HG03097 (cell line): ENCODE data around the gene PIAS1.
"Not testable (repeated sequence)": the region's sequence is repeated elsewhere in the genome, so short reads cannot be mapped to it uniquely, and the experiment has no call there.

ENCODE experiments used
- ATAC-seq: cut with Tn5 transposase; IDR thresholded peaks from one replicate; pipeline ENCODE4 v1.9.1; 2021; ENCODE audit not compliant: unreplicated experiment, low FRiP score

Gene PIAS1

DNA sequence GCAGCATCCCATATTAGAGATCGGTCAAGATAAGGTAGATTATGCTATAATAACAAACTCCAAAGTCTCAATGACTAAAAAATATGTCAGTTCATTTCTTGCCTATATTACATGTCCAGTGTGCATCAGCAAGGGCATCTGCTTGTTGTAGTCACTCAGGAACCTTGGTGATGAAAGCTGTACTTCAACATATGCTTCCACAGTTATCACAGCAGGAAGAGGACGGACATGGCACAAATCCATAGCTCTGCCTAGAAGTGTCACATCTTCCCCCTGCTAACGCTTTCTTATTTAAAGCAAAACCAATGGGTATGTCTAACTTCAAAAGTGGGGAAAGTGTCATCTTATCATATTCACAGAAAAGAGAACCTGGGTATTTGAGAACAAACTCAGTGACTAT, 20.0 kb upstream of the PIAS1 start:
- ATAC-seq: no peak

DNA sequence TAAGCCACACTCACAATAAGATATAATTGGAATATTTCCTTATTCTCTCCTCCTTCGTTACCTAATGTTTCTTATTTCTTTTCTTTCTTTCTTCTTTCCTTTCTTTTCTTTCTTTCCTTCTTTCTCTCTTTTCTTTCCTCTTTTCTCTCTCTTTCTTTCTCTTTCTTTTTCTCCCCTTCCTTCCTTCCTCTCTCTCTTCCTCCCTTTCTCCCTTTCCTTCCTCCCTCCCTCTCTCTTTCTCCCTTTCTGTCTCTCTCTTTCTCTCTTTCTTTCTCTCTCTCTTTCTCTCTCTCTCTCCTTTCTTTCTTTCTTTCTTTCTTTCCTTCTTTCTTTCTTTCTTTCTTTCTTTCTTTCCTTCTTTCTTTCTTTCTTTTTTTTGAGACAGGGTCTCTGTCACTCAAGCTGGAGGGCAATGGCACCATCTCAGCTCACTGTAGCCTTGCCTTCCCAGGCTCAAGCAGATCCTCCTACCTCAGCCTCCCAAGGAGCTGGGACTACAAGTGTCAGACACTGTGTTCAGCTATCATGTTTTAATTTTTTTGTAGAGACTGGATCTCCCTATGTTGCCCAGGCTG, 19.3 kb upstream of the PIAS1 start:
- ATAC-seq: no peak

DNA sequence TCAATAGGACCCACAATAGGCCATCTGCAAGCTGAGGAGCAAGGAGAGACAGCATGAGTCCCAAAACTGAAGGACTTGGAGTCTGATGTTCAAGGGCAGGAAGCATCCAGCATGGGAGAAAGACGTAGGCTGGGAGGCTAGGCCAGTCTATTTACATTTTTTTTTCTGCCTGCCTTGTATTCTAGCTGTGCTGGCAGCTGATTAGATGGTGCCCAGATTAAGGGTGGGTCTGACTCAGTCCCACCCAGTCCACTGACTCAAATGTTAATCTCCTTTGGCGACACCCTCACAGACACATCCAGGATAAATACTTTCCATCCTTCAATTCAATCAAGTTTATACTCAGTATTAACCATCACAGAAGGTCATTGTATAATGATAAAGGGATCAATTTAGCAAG, 15.9 kb upstream of the PIAS1 start:
- ATAC-seq: no peak

DNA sequence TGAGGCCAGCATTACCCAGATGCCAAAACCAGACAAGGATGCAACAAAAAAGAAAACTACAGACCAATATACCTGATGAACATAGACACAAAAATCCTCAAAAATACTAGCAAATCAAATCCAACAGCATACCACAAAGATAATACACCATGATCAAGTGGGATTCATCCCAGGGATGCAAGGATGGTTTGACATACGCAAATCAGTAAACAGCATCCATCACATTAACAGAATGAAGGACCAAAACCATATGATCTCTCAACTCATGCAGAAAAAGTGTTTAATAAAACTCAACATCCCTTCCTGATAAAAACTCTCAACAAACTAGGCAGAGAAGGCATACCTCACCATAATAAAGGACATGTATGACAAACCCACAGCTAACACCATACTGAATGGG, 14.0 kb upstream of the PIAS1 start:
- no peak for ATAC-seq

DNA sequence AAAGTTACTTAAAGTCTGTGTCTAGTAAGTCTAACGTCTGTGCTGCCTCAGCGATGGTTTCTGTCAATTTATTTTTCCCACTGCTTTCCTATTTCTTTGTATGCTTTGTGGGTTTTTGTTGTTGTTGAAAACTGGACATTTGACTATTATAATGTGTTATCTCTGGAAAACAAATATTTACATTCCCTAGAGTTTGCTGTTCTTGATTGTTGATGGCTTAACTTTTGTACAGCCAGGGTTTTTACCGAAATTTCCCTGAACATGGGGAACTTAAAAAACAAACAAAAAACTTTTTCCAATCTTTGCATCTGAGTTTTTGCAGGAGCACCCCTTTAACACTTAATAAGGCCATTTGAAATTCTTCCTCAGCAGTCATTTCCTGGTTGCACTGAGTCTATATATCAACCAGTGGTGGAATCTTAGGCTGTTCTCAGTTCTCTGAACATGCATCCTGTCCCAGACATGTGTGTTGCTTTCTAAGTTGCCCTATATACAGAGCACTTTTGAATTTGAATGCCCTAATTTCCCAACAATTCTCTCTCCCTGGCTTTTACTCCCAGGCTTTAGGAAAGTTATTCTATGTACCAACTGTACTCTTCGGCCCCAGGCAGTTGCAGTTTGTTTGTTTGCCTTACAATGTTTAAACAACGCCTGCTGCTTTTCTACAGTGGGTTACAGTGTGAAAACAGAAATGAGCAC, 11.8 kb upstream of the PIAS1 start:
- ATAC-seq: no peak

DNA sequence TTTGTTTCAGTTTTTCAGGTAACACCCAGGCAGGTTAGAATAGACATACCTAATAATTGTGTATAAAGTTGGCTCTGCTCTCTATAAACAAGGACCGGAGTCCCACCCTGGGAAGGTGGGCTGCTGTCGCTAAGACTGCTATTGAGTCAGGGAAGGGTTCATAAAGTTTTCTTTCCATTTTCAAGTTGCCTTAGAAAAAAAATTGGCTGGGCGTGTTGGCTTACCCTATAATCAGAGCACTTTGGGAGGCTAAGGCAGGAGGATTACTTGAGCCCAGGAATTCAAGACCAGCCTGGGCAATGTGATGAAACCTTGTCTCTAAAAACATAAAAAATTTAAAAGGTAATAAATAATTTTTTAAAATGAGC, 11.3 kb upstream of the PIAS1 start:
- no peak for ATAC-seq

DNA sequence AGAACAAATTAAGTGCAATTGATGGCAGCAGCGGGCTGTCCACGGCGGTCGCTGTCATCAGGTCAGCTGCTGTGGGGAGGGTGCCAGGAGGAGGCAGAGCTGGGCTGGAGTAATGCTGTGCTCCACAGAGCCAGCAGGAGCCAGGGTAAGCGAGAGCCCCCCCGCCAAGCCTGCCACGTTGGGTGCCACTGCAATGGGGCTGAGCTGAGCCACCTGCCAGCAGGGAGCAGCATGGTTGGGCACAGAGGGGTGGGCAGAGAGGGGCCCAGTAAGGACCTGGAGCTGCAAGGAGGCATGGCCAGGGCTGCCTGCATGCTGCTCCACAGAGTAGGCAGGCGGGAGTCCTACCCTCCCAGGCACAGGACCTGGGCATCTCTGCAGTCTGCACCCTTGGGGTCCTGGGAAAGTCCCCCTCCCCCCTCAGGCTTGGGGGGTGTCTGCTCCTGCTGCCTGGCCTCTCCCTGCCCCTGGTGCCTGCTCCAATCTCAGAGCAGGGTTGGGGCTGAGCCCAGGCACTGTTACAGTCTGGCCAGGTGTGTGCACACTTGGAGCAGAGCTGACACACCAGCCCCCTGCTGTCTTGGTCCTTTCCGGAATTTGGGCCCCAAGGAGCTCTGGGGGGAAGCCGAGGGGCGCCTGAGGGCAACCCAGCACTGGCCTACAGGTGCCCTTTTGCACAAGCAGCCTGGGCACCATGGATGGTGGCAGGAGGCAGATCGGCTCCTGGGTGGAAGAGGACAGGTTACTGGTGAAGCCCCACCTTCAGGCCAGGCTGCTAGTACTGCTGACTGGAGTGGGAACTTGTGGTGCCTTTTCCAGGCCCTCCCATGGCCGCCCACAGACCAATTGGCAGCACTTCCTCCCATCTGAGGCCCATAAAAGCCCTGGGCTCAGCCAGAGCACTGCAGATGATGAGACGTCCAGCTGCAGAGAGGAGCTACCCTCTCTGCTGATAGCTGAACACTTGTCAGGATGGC, 8.5 kb upstream of the PIAS1 start:
- ATAC-seq: no peak

DNA sequence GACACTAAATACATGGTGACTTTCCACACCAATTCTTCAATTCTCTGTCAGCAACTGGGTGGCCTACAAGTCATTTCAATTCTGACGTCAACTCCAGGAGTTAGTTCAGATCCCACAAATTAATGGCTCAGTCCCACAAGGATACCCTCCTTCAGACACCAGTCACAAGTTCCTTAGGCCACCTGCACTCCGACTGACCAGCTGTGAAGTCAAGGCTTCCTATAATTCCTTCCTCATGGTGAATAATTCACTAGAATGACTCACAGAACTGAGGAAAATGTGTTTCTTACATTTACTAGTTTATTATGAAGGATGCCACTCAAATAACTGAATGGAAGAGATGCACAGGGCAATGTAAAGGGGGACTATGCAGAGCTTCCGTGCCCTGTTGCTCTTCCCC, 6.3 kb upstream of the PIAS1 start:
- no peak for ATAC-seq

DNA sequence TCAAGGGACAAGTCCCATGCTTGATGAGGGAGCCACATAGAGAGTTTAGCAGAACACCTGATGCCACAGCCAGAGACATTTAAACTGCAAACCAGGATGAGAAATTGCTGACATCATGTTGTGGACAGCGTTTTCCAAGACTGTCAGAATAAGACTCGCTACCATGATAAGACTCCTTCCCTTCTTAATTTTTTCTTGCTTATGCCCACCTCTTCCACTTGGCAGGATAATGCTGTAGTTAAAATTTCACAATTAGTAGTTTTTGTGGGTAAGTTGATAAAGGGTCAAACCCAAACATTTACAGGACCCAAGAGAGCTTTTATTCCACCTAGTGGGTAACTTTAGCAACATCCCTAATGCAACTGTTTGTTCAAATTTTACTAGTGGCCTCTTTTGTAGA, 3.0 kb upstream of the PIAS1 start:
- ATAC-seq: no peak

DNA sequence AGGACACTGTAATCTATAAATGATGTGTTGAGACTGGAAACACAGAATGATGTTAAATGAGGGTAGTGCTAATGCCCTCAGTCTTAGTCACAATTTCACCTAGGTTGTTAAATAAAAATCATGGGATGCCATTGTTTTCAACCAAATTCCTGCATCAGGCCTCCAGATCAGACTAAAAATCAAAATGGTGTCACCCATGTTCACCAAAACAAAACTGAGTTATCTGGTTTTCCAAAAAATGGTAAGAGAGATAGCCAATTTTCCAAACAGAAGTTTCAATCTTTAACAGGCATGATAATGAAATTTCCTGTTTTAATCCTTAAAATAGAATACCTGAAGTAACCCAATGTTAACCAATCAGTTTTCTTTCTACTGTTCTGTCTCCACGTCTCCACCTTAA, 2.2 kb upstream of the PIAS1 start:
- ATAC-seq: no peak

DNA sequence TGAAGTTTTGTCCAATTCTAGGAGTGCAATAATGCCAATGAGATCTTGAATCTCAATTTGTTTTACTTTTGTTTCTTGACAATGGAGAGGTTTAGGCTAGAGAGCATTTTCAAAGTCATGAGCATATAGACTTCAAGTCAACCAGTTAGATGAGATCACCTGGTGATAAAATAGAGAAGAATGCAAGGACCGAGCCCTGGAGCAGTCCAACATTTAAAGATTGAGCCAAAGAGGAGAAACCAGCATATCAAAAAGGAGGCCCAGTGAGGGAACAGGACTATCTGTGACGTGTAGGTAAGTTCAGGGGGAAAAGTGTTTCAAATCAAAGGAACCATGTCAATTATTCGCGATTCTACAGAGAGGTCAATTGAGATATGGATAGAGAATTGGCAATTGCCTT, 1.7 kb upstream of the PIAS1 start:
- no peak for ATAC-seq

DNA sequence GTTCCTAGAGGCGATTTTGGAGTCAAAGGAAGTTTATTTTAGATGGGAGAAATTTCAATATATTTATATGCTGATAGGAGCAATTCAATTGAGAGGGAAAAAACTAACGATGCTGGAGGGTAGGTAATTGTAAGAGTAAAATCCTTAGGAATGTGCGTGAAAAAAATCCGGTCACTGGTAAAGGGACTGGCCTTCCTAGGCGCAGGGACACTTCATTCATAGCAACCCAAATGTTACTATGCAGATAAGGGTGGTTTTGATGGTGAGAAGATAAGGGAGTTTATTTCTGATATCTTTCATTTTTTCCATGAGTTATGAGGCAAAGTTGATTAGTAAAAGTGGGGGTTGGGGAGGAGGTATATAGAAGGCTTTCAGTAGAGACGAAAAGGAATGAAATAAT, 1.1 kb upstream of the PIAS1 start:
- no peak for ATAC-seq

DNA sequence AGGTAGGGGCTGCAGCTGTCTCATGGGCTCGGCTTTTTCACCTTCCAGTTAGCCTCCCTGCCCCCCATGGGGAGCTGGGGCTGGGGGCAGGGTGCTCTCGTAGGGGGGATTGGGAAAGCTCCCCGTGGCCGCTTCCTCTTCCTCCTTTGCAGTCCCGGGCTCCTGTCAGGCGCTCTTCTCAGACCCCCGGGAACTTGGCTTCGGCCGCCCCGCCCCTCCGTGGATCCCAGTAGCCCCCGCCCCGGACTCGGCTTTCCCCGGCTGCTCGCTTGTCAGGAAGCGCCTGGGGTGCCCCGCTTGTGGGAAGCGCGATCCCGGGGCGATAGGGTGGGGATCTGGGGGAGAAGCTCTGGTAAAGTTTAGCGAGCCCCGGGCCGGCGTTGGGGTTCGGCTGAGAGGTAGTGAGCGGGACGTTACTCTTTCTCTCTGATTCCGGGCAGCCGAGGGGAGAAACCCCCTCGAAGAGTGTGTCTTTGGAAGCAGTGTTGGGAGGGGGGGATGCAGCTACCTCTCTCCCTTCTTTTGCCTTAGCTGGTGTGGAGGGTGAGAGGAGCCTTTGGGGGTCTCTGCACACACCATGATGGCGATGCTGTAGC, 611 bp downstream of the PIAS1 start:
- ATAC-seq: peak; percentile 13

DNA sequence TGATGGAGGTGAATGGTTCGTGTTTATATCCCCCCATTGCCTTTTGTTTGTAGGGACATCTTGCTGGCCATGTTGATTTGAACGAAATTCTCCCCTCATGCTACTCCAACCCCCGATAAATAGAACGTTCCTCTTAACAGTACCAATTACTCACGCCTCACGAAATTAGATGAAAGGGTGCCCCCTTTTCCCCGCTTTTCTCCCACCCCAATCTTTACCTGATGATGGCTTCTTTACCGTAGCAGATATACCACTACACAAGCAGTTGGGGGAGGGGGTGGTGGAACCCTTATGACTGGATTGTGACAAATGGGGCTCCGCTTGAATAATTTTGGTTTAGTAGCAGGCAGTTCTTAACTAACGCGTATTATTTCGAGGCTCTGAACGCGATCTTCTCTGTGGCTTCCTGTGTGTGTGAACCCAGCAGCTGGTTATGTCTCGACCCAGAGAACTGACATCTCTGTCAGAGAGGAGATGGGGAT, 1.1 kb downstream of the PIAS1 start:
- ATAC-seq: peak; percentile 40

DNA sequence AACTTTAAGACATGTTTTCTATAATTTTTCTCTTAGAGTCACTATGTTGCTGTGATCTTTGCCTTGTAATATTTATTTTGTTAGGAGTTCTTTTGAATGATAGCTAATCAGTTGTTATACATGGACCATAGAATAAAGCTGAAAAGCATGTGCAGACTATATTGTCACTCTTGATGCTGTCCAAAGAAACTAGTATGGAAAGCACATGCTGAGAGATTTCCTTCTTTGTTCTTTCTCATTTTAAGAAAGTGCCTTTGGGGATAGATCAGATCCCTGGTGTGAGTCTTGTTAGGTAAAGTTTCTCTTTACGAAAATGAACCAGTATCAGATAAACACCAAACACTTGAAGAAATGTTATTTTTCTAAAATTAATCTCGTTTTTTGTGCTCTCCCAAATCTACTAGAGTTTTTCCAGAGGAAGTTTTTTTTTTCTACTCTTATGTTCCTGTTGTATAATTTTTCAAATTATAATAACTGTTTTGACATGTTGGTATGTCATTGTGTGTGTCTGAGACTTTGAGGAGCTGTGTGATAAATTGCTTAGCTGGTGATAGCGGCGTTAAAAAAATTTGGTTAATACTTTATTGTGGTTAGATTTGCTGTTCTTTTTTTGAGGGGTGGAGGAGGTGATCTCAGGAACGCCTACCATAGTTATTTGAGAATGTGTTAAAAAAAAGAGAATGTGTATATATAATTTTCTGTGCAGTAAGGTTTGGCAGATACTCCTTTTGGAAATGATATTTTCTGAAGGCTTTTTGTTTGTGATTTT, 2.2 kb downstream of the PIAS1 start:
- ATAC-seq: no peak

DNA sequence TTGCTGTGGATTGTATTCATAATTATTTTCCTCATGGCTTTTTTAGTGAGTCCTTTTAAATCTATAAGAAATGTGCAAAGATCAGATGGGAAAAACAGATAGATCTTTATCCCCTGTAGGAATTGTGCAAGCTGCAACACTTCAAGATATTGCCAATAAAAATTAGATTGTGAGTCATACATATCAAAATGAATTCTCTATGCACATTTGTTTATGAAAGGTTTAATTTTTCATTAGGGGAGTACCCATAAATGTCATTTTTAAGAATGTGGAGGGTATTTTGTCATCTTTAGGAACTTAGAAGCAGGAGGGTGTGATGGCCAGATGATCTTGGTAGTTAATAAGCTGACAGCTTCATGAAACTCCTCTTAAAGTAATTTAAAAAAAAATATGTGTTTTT, 2.9 kb downstream of the PIAS1 start:
- no peak for ATAC-seq

DNA sequence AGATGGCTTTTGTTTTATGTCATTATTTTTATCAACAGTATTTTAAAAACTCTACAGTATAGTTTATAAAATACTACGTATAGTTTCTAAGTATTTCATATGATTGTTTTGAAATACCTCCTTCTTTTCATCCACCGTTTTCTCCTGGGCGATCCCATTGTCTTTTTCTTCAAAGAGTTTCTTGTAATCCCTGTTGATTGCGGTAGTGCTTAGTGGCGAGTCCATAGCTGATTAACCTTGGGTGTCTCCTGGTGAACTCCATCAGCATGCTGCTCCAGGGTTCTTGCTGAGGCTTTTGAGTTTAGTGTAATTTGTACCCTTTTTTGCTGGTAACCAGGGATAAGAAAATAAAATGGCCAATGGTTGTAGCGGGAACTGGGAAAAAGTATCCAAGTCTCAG, 3.6 kb downstream of the PIAS1 start:
- no peak for ATAC-seq

DNA sequence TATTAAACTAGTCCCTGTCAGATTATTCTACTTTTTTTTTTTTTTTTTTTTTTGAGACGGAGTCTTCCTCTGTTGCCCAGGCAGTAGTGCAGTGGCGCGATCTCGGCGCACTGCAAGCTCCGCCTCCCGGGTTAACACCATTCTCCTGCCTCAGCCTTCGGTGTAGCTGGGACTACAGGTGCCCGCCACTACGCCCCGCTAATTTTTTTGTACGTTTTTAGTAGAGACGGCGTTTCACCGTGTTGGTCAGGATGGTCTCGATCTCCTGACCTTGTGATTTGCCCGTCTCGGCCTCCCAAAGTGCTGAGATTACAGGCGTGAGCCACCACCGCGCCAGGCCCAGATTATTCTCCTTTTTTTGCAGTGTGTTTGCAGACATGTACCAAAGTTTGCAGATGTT, 4.9 kb downstream of the PIAS1 start:
- not testable (repeated sequence) for ATAC-seq

DNA sequence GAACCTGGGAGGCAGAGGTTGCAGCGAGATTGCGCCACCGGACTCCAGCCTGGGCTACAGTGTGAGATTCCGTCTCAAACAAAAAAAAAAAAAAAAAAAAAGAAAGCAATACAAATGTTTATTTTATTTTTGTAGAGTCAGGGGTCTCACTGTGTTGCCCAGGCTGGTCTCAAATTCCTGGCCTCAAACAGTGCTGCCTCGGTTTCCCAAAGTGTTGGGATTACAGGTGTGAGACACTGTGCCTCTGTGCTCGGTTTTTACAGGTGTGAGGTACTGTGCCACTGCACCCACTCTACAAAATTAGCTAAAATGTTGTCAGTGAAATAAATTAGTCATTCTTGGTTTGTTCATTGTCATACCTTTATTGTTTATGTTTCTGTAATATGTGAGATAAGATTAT, 5.5 kb downstream of the PIAS1 start:
- ATAC-seq: no peak

DNA sequence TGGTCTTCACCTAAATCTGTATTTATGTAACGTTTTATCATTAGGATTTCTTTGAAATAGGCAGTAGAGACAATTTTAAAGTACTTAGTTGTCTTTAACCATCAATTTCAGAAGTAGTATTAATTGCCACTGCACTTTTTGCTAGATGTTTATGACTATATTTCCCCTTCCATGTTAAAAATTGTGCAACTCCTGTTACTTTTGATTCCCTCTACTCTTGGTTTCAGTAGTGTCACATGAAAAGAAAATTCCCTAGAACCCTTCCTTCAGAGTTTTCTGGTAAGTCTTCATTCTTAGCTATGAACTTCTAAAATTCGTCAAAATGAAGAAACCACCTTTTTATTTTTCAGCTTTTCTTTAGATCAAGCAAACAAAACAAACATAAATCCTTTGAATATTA, 7.1 kb downstream of the PIAS1 start:
- no peak for ATAC-seq
